HG03095 (cell line): ENCODE results near the gene CLPTM1L.
"Not testable (repeated sequence)": the region's sequence is repeated elsewhere in the genome, so short reads cannot be mapped to it uniquely, and the experiment has no call there.

Source experiments
- ATAC-seq: cut with Tn5 transposase; IDR thresholded peaks from one replicate; pipeline ENCODE4 v1.9.1; 2021; ENCODE audit warnings: moderate library complexity; ENCODE audit not compliant: unreplicated experiment

The CLPTM1L gene

GRCh38 chr5:1380910-1381309 is 36.0 kb upstream of the CLPTM1L start:
- no peak for ATAC-seq

- peak; percentile 76 for ATAC-seq
Observed at GRCh38 chr5:1380011-1380817, 35.3 kb upstream of the CLPTM1L start.

- ATAC-seq, result no peak
Observed at GRCh38 chr5:1378866-1379659, 34.2 kb upstream of the CLPTM1L start.

- ATAC-seq, result no peak
Observed at GRCh38 chr5:1378096-1378495, 33.2 kb upstream of the CLPTM1L start.

GRCh38 chr5:1376981-1377380 is 32.1 kb upstream of the CLPTM1L start:
- ATAC-seq, result no peak

GRCh38 chr5:1375871-1376810 is 31.2 kb upstream of the CLPTM1L start:
- ATAC-seq, result no peak

- no peak for ATAC-seq
Observed at GRCh38 chr5:1374679-1375055, 29.8 kb upstream of the CLPTM1L start.

GRCh38 chr5:1374030-1374678 is 29.3 kb upstream of the CLPTM1L start:
- ATAC-seq, result no peak

- not testable (repeated sequence) for ATAC-seq
Observed at GRCh38 chr5:1371972-1372342, 27.1 kb upstream of the CLPTM1L start.

- ATAC-seq, result no peak
Observed at GRCh38 chr5:1371218-1371971, 26.5 kb upstream of the CLPTM1L start.

- no peak for ATAC-seq
Observed at GRCh38 chr5:1370006-1370405, 25.1 kb upstream of the CLPTM1L start.

- no peak for ATAC-seq
Observed at GRCh38 chr5:1368756-1369155, 23.9 kb upstream of the CLPTM1L start.

- no peak for ATAC-seq
Observed at GRCh38 chr5:1368236-1368635, 23.3 kb upstream of the CLPTM1L start.

GRCh38 chr5:1367149-1367548 is 22.2 kb upstream of the CLPTM1L start:
- no peak for ATAC-seq

GRCh38 chr5:1366514-1366913 is 21.6 kb upstream of the CLPTM1L start:
- peak; percentile 68 for ATAC-seq

GRCh38 chr5:1364211-1364610 is 19.3 kb upstream of the CLPTM1L start:
- no peak for ATAC-seq

- no peak for ATAC-seq
Observed at GRCh38 chr5:1363581-1363980, 18.7 kb upstream of the CLPTM1L start.

GRCh38 chr5:1363160-1363559 is 18.3 kb upstream of the CLPTM1L start:
- ATAC-seq, result no peak

GRCh38 chr5:1362242-1363015 is 17.5 kb upstream of the CLPTM1L start:
- ATAC-seq, result no peak
